GM12891 (cell line): Measurements from ENCODE around the gene SFMBT2.

Source experiments
- PAX5 ChIP-seq: IDR thresholded peaks from 2 replicates; pipeline ENCODE4 v1.6.1; 2011; ENCODE audit warnings: low read length, moderate library complexity, mild to moderate bottlenecking; ENCODE audit not compliant: insufficient read depth, severe bottlenecking
- POLR2A ChIP-seq: IDR thresholded peaks from 2 replicates; pipeline ENCODE4 v1.6.1; 2011; ENCODE audit warnings: low read depth, low read length, control low read depth
- POLR2AphosphoS5 ChIP-seq: IDR thresholded peaks from 2 replicates; pipeline ENCODE4 v1.6.1; 2011; ENCODE audit warnings: low read depth, low read length, control low read depth
- POU2F2 ChIP-seq: IDR thresholded peaks from 2 replicates; pipeline ENCODE4 v1.6.1; 2011; ENCODE audit warnings: low read depth, mild to moderate bottlenecking, control low read depth, low read length, moderate library complexity
- SPI1 ChIP-seq: IDR thresholded peaks from 2 replicates; pipeline ENCODE4 v1.6.1; 2011; ENCODE audit warnings: low read depth, low read length, control low read depth
- TAF1 ChIP-seq: IDR thresholded peaks from 2 replicates; pipeline ENCODE4 v1.6.1; 2011; ENCODE audit warnings: low read depth, low read length, control low read depth

GRCh38 chr10:7306616-7307015, 104.2 kb downstream of the SFMBT2 start:
- TF ChIP-seq SPI1: no peak
- no peak for TF ChIP-seq POLR2A
- TF ChIP-seq PAX5: no peak
- no peak for TF ChIP-seq TAF1
- no peak for TF ChIP-seq POLR2AphosphoS5
- no peak for TF ChIP-seq POU2F2
